GM12875 (cell line): Measurements from ENCODE around the gene ENPP3.

Source experiments
- H3K4me3 ChIP-seq: one replicate; pipeline ENCODE4 v1.5.1; 2011; ENCODE audit warnings: low read depth, low read length, control low read depth
- TF ChIP-seq, protein P1 (sequence below): IDR thresholded peaks from 2 replicates; pipeline ENCODE4 v1.5.1; 2011; ENCODE audit warnings: low read depth, mild to moderate bottlenecking, control low read depth, inconsistent platforms, low read length, moderate library complexity, borderline replicate concordance; ENCODE audit not compliant: insufficient read depth

Gene ENPP3

DNA sequence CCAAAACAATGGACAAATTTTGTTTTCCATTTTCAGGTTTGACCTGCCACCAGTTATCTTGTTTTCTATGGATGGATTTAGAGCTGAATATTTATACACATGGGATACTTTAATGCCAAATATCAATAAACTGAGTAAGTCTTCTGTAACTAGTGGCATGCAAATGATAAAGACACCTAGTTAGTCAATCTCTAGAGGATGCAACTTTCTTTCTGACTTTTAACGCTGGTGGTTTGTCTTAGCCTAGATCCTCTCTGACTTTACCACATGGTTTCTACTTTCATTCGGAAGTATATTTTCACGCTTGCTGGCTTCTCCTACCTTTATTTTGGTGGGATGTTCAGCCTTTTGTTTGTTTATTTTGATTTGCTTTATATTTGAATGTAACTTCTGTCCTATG lies 21.2 kb downstream of the ENPP3 start:
- TF ChIP-seq, protein P1, sequence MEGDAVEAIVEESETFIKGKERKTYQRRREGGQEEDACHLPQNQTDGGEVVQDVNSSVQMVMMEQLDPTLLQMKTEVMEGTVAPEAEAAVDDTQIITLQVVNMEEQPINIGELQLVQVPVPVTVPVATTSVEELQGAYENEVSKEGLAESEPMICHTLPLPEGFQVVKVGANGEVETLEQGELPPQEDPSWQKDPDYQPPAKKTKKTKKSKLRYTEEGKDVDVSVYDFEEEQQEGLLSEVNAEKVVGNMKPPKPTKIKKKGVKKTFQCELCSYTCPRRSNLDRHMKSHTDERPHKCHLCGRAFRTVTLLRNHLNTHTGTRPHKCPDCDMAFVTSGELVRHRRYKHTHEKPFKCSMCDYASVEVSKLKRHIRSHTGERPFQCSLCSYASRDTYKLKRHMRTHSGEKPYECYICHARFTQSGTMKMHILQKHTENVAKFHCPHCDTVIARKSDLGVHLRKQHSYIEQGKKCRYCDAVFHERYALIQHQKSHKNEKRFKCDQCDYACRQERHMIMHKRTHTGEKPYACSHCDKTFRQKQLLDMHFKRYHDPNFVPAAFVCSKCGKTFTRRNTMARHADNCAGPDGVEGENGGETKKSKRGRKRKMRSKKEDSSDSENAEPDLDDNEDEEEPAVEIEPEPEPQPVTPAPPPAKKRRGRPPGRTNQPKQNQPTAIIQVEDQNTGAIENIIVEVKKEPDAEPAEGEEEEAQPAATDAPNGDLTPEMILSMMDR = no peak
- no peak overlapping the region for H3K4me3 ChIP-seq

DNA sequence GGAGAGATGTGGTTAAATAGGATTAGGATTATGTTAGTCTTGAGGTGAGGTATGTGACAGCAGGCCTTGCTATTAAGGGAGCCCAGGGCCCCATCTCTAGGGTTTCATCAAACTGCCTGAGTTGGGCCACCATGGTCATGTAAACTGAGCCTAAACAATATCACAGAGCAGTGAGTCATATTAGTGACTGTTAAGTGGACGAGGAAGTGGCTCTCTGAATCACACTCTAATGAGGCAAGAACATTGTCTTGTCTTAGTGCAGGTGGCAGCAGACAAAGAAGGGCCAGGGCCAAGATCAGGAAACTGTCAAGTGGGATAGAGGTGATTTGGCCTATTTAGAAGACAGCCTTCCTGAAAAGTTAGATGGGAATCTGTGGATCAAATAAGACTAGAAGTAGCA lies 23.1 kb downstream of the ENPP3 start:
- no peak overlapping the region for H3K4me3 ChIP-seq
- TF ChIP-seq, protein P1 = no peak

DNA sequence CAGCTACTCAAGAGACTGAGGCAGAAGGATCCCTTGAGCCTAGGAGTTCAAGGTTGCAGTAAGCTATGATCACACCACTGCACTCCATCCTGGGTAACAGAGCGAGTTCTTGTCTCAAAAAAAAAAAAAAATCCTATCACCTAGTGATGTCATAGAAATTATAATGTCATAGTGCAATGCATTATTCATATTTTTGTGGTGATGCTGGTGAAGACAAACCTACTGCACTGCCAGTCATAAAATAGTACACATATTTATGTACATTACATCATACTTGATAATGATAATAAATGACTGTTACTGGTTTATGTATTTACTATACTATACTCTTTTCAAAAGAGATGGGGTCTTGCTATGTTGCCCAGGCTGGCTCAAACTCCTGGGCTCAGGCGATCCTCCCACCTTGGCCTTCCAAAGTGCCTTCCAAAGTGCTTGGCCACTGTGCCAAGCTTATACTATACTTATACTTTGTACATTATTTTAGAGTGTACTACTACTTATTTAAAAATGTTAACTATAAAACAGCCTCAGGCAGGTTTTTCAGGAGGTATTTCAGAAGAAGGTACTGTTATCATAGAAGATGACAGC lies 26.6 kb downstream of the ENPP3 start:
- no peak overlapping the region for H3K4me3 ChIP-seq
- TF ChIP-seq, protein P1 = no peak

DNA sequence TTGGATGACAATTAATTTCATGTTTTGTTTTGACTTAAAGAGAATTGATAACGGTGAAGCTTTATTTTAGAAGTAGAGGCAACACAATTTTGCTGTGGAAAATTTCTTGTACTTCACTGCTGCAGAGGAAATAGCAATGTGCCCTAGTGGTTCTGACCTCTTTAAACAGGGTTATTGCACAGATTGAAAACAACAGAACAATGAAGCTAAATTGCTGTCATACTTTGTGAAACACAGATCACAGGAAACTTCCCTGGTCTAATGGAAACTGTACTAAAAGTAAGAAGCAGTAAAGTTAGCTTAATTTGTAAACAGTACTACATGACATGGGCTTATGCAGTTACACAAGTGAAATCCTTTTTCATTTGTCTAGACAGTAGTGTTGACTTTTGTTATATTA lies 32.8 kb downstream of the ENPP3 start:
- H3K4me3 ChIP-seq = no peak overlapping the region
- TF ChIP-seq, protein P1 = no peak

DNA sequence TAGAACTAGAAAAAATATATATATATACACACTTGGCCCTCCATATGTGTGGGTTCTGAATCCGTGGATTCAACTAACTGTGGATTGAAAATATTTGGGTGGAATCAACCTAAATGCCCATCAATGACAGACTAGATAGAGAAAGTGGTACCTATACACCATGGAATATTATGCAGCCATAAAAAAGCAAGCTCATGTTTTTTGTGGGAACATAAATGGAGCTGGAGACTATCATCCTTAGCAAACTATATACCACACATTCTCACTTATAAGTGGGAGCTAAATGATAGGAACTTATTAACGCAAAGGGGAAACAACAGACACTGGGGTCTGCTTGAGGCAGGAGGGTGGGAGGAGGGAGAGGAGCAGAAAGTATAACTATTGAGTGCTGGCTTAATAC lies 36.1 kb downstream of the ENPP3 start:
- TF ChIP-seq, protein P1 = no peak
- no peak overlapping the region for H3K4me3 ChIP-seq

DNA sequence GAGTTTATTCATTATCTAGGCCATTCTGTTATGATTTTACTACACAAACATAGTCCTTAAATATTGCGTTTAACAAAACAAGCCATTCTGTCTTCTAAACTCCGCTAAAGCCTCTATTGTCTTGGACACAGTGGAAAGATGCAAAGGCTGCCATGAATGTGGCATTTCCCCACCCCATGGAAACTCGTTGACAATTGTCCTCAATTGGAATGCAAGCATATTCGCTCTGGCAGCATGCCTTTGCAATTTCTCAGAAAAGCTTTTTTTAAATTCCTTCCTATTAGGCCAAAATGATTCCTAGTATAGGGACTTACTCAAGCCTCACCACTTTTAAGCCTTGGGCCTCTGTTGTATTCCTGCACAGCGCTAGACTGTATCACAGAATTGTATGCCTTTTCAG lies 41.3 kb downstream of the ENPP3 start:
- H3K4me3 ChIP-seq = no peak overlapping the region
- TF ChIP-seq, protein P1 = no peak

DNA sequence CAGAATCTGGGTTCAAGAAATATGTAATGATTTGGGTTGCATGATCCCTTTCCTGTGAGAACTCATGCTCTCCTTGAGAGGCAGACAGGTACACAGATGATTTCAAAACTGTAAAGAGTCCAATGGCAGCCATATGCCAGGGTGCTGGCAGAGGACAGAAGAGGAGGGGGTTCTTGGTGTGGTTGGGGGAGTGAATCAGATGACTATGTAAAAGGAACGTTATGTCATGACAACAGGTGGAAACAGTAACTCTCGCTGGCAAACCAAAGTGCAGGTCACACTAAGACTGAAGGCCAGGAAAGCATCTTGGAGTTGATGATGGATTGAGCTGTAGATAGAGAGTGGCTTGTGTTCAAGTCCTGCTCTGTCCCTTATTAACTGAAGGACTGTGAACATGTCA lies 43.8 kb downstream of the ENPP3 start:
- TF ChIP-seq, protein P1 = no peak
- no peak overlapping the region for H3K4me3 ChIP-seq
